Hepatocyte (in vitro differentiated cells): ENCODE data around the gene MAPK4. TPM values are rescaled to one million over a fixed set of nuclear protein-coding genes. Genes with fewer than 3 reads are reported as not detected.

Experiments used
- DNase-seq: peaks from one replicate; pipeline ENCODE4 v3.0.0-alpha.2; 2016; ENCODE audit warnings: low spot score
- H2AFZ ChIP-seq: fragments of 200-600 bp; sonication (generic); 2 replicates; pipeline ENCODE4 v1.6.0; 2016; ENCODE audit warnings: antibody characterized with exemption, mild to moderate bottlenecking
- H3K27ac ChIP-seq: fragments of 200-600 bp; sonication (generic); 2 replicates; pipeline ENCODE4 v1.5.1; 2016; ENCODE audit warnings: mild to moderate bottlenecking
- H3K27me3 ChIP-seq: fragments of 200-600 bp; sonication (generic); 2 replicates; pipeline ENCODE4 v1.6.1; 2016
- H3K36me3 ChIP-seq: fragments of 200-600 bp; sonication (generic); replicated peaks from 2 replicates; pipeline ENCODE4 v1.5.1; 2016; ENCODE audit warnings: low read depth; ENCODE audit not compliant: insufficient read depth
- H3K4me1 ChIP-seq: fragments of 200-600 bp; sonication (generic); 2 replicates; pipeline ENCODE4 v1.5.1; 2016; ENCODE audit warnings: mild to moderate bottlenecking, moderate library complexity; ENCODE audit not compliant: insufficient read depth
- H3K4me2 ChIP-seq: fragments of 200-600 bp; sonication (generic); 2 replicates; pipeline ENCODE4 v1.6.0; 2016
- H3K4me3 ChIP-seq: fragments of 200-600 bp; sonication (generic); 2 replicates; pipeline ENCODE4 v1.5.1; 2016; ENCODE audit warnings: mild to moderate bottlenecking
- H3K79me2 ChIP-seq: fragments of 200-600 bp; sonication (generic); 2 replicates; pipeline ENCODE4 v1.6.0; 2017; ENCODE audit warnings: mild to moderate bottlenecking
- H3K9me2 ChIP-seq: fragments of 200-600 bp; sonication (generic); replicated peaks from 2 replicates; pipeline ENCODE4 v1.6.0; 2017; ENCODE audit warnings: mild to moderate bottlenecking; ENCODE audit not compliant: insufficient read depth
- H3K9me3 ChIP-seq: fragments of 200-600 bp; sonication (generic); 2 replicates; pipeline ENCODE4 v1.5.1; 2016; ENCODE audit warnings: low read depth, mild to moderate bottlenecking
- H4K20me1 ChIP-seq: fragments of 200-600 bp; sonication (generic); 2 replicates; pipeline ENCODE4 v1.6.0; 2016; ENCODE audit warnings: mild to moderate bottlenecking; ENCODE audit not compliant: insufficient read depth, poor library complexity, severe bottlenecking
- CTCF ChIP-seq: fragments of 200-600 bp; sonication (generic); IDR thresholded peaks from 2 replicates; pipeline ENCODE4 v1.5.1; 2016; ENCODE audit warnings: antibody characterized with exemption, mild to moderate bottlenecking; ENCODE audit not compliant: poor library complexity
- EZH2 ChIP-seq: fragments of 200-600 bp; sonication (generic); IDR thresholded peaks from 2 replicates; pipeline ENCODE4 v1.6.1; 2016; ENCODE audit warnings: antibody characterized with exemption, mild to moderate bottlenecking, borderline replicate concordance
- EZH2phosphoT487 ChIP-seq: fragments of 200-600 bp; sonication (generic); IDR thresholded peaks from one replicate; pipeline ENCODE4 v1.6.1; 2018; ENCODE audit warnings: antibody characterized with exemption, mild to moderate bottlenecking, low read depth, moderate library complexity; ENCODE audit not compliant: unreplicated experiment, severe bottlenecking
- WGBS: methylation state at CpG from one replicate; pipeline ENCODE4 v1.1.6; 2016; ENCODE audit warnings: low lambda C conversion rate; ENCODE audit errors: missing lambda C conversion rate; 5-methylcytosine and 5-hydroxymethylcytosine counted together
- polyA plus RNA-seq: library from polyadenylated mRNA; unstranded; fragments of >200 nt; fragmentation: Nextera tagmentation; extraction: Ambion mirVana; gene quantifications from 2 replicates; pipeline ENCODE4 v1.2.1, GENCODE V29; 2016
- total RNA-seq: library from RNA; depleted of rRNA; stranded (reverse); fragments of >200 nt; gene quantifications from 2 replicates; pipeline ENCODE4 v1.2.3, GENCODE V29; 2014

MAPK4 gene
- total and polyA plus RNA-seq, 2 experiments from 2014 or later: 2.0 to 2.4 TPM

- WGBS: 91% methylated on average over 8 of the region's 8 CpGs
- peaks cover 8% of the 10 kb centered on the region for H3K4me1 ChIP-seq
- H3K27ac ChIP-seq: no peak overlapping the region
- no peak overlapping the region for H3K4me3 ChIP-seq
- no peak for DNase-seq
- no peaks in the 10 kb centered on the region for H3K27me3 ChIP-seq
- no peaks in the 10 kb centered on the region for H3K9me3 ChIP-seq
- H3K4me2 ChIP-seq: no peak overlapping the region
- no peaks in the 10 kb centered on the region for H3K79me2 ChIP-seq
- H3K9me2 ChIP-seq: no peaks in the 10 kb centered on the region
- no peaks in the 10 kb centered on the region for H3K36me3 ChIP-seq
- no peaks in the 10 kb centered on the region for H4K20me1 ChIP-seq
- TF ChIP-seq CTCF (no peak), EZH2 (no peak), EZH2phosphoT487 (no peak)
- H2AFZ ChIP-seq: no peak overlapping the region
Measured at GRCh38 chr18:50636366-50637057, 76.6 kb downstream of the MAPK4 start.

- H3K4me2 ChIP-seq: no peak overlapping the region
- peaks cover under 1% of the 10 kb centered on the region for H3K4me1 ChIP-seq
- TF ChIP-seq EZH2phosphoT487 (no peak), EZH2 (no peak), CTCF (no peak)
- H3K27me3 ChIP-seq: no peaks in the 10 kb centered on the region
- 80% methylated on average over 10 of the region's 10 CpGs for WGBS
- no peaks in the 10 kb centered on the region for H3K9me2 ChIP-seq
- H4K20me1 ChIP-seq: no peaks in the 10 kb centered on the region
- H3K9me3 ChIP-seq: no peaks in the 10 kb centered on the region
- no peaks in the 10 kb centered on the region for H3K36me3 ChIP-seq
- no peak overlapping the region for H3K27ac ChIP-seq
- no peak overlapping the region for H3K4me3 ChIP-seq
- no peak for DNase-seq
- H3K79me2 ChIP-seq: no peaks in the 10 kb centered on the region
- no peak overlapping the region for H2AFZ ChIP-seq
Measured at GRCh38 chr18:50638016-50638883, 78.4 kb downstream of the MAPK4 start.

GRCh38 chr18:50638884-50639420 lies 79.1 kb downstream of the MAPK4 start:
- Histone ChIP-seq H3K27me3 (no peaks in the 10 kb centered on the region), H3K79me2 (no peaks in the 10 kb centered on the region), H3K4me3 (no peak overlapping the region), H4K20me1 (no peaks in the 10 kb centered on the region), H3K36me3 (no peaks in the 10 kb centered on the region), H3K27ac (no peak overlapping the region), H3K9me3 (no peaks in the 10 kb centered on the region), H3K4me2 (no peak overlapping the region), H3K9me2 (no peaks in the 10 kb centered on the region), H2AFZ (no peak overlapping the region), H3K4me1 (no peaks in the 10 kb centered on the region)
- TF ChIP-seq CTCF: no peak
- no peak for TF ChIP-seq EZH2phosphoT487
- TF ChIP-seq EZH2: no peak
- WGBS: 100% methylated on average over 1 of the region's 1 CpG
- no peak for DNase-seq
